HEK293 (cell line): ENCODE results near the gene ZCWPW1.

Experiments
- GLIS2 ChIP-seq: fragments of 450-650 bp; formaldehyde crosslinking; IDR thresholded peaks from 2 replicates; pipeline ENCODE4 v1.5.1; 2016; ENCODE audit warnings: missing biosample characterization, missing genetic modification characterization
- HOXD13 ChIP-seq: sonication (generic); formaldehyde crosslinking; IDR thresholded peaks from 2 replicates; pipeline ENCODE4 v1.8.0; 2022; ENCODE audit warnings: missing genetic modification reagents, borderline replicate concordance
- KLF10 ChIP-seq: fragments of 450-650 bp; IDR thresholded peaks from 2 replicates; pipeline ENCODE4 v1.5.1; 2018; ENCODE audit warnings: missing biosample characterization, mild to moderate bottlenecking, missing genetic modification characterization
- KLF16 ChIP-seq: fragments of 450-650 bp; formaldehyde crosslinking; IDR thresholded peaks from 2 replicates; pipeline ENCODE4 v1.5.1; 2017; ENCODE audit warnings: missing biosample characterization, missing genetic modification characterization
- KLF9 ChIP-seq: fragments of 450-650 bp; formaldehyde crosslinking; IDR thresholded peaks from 2 replicates; pipeline ENCODE4 v1.5.1; 2016; ENCODE audit warnings: missing biosample characterization, missing genetic modification characterization, low read depth
- TRIM28 ChIP-seq: IDR thresholded peaks from 2 replicates; pipeline ENCODE4 v1.6.1; 2011; ENCODE audit warnings: low read length, control low read depth, borderline replicate concordance
- WT1 ChIP-seq: fragments of 450-650 bp; formaldehyde crosslinking; IDR thresholded peaks from 2 replicates; pipeline ENCODE4 v1.5.1; 2016; ENCODE audit warnings: missing biosample characterization, missing genetic modification characterization
- YY1 ChIP-seq: fragments of 450-650 bp; formaldehyde crosslinking; IDR thresholded peaks from 2 replicates; pipeline ENCODE4 v1.5.1; 2018; ENCODE audit warnings: missing biosample characterization, missing genetic modification characterization
- ZBTB1 ChIP-seq: fragments of 450-650 bp; formaldehyde crosslinking; IDR thresholded peaks from 2 replicates; pipeline ENCODE4 v1.5.1; 2016; ENCODE audit warnings: missing biosample characterization, missing genetic modification characterization
- ZBTB10 ChIP-seq: fragments of 450-650 bp; formaldehyde crosslinking; IDR thresholded peaks from 2 replicates; pipeline ENCODE4 v1.5.1; 2016; ENCODE audit warnings: missing biosample characterization, missing genetic modification characterization
- ZBTB11 ChIP-seq: fragments of 450-650 bp; formaldehyde crosslinking; conservative IDR thresholded peaks from 2 replicates; pipeline ENCODE4 v1.5.1; 2016; ENCODE audit warnings: low read depth, missing biosample characterization, missing genetic modification characterization
- ZEB2 ChIP-seq: fragments of 450-650 bp; formaldehyde crosslinking; IDR thresholded peaks from 2 replicates; pipeline ENCODE4 v1.5.1; 2016; ENCODE audit warnings: missing biosample characterization, missing genetic modification characterization
- ZFP37 ChIP-seq: fragments of 450-650 bp; formaldehyde crosslinking; IDR thresholded peaks from 2 replicates; pipeline ENCODE4 v1.5.1; 2016; ENCODE audit warnings: missing biosample characterization, missing genetic modification characterization
- ZIC2 ChIP-seq: fragments of 450-650 bp; formaldehyde crosslinking; IDR thresholded peaks from 2 replicates; pipeline ENCODE4 v1.5.1; 2016; ENCODE audit warnings: missing biosample characterization, missing genetic modification characterization
- ZNF175 ChIP-seq: fragments of 450-650 bp; formaldehyde crosslinking; IDR thresholded peaks from 2 replicates; pipeline ENCODE4 v1.5.1; 2016; ENCODE audit warnings: missing biosample characterization, missing genetic modification characterization
- ZNF324 ChIP-seq: fragments of 450-650 bp; formaldehyde crosslinking; IDR thresholded peaks from 2 replicates; pipeline ENCODE4 v1.5.1; 2016; ENCODE audit warnings: missing biosample characterization, missing genetic modification characterization
- ZNF350 ChIP-seq: fragments of 450-650 bp; formaldehyde crosslinking; IDR thresholded peaks from 2 replicates; pipeline ENCODE4 v1.5.0; 2017; ENCODE audit warnings: missing biosample characterization, mild to moderate bottlenecking, missing genetic modification characterization
- ZNF398 ChIP-seq: fragments of 450-650 bp; formaldehyde crosslinking; IDR thresholded peaks from 2 replicates; pipeline ENCODE4 v1.5.1; 2017; ENCODE audit warnings: missing biosample characterization, missing genetic modification characterization
- ZNF423 ChIP-seq: fragments of 450-650 bp; formaldehyde crosslinking; IDR thresholded peaks from 2 replicates; pipeline ENCODE4 v1.5.1; 2016; ENCODE audit warnings: missing biosample characterization, missing genetic modification characterization
- ZNF449 ChIP-seq: fragments of 450-650 bp; formaldehyde crosslinking; IDR thresholded peaks from 2 replicates; pipeline ENCODE4 v1.5.1; 2017; ENCODE audit warnings: missing biosample characterization, mild to moderate bottlenecking, missing genetic modification characterization, moderate library complexity
- ZNF473 ChIP-seq: fragments of 450-650 bp; formaldehyde crosslinking; IDR thresholded peaks from 2 replicates; pipeline ENCODE4 v1.5.1; 2017; ENCODE audit warnings: missing biosample characterization, missing genetic modification characterization
- ZNF585B ChIP-seq: fragments of 450-650 bp; formaldehyde crosslinking; IDR thresholded peaks from 2 replicates; pipeline ENCODE4 v1.5.1; 2016; ENCODE audit warnings: missing biosample characterization, missing genetic modification characterization
- ZNF677 ChIP-seq: fragments of 450-650 bp; IDR thresholded peaks from 2 replicates; pipeline ENCODE4 v1.5.0; 2018; ENCODE audit warnings: missing biosample characterization, mild to moderate bottlenecking, missing genetic modification characterization, moderate library complexity
- ZNF692 ChIP-seq: fragments of 450-650 bp; formaldehyde crosslinking; IDR thresholded peaks from 2 replicates; pipeline ENCODE4 v1.5.1; 2016; ENCODE audit warnings: missing biosample characterization, missing genetic modification characterization
- ZNF704 ChIP-seq: fragments of 450-650 bp; formaldehyde crosslinking; IDR thresholded peaks from 2 replicates; pipeline ENCODE4 v1.5.1; 2016; ENCODE audit warnings: missing biosample characterization, missing genetic modification characterization
- ZNF843 ChIP-seq: fragments of 450-650 bp; formaldehyde crosslinking; IDR thresholded peaks from 2 replicates; pipeline ENCODE4 v1.5.1; 2016; ENCODE audit warnings: missing biosample characterization, missing genetic modification characterization
- ZSCAN30 ChIP-seq: fragments of 450-650 bp; IDR thresholded peaks from 2 replicates; pipeline ENCODE4 v1.5.1; 2018; ENCODE audit warnings: missing biosample characterization, mild to moderate bottlenecking, missing genetic modification characterization, moderate library complexity

ZCWPW1 gene

GRCh38 chr7:100429637-100430492 is 1.4 kb upstream of the ZCWPW1 start, which contains the start of gene MEPCE (continued):
- TF ChIP-seq ZNF449 (tag by site-specific recombination) (peak; percentile 56; the same call in 1 of the 2 replicates), ZFP37 (0 out of 2 replicates have a peak, but pooled peaks have one; percentile 1), ZBTB10 (peak; percentile 81), ZNF677 (tag by site-specific recombination) (peak; percentile 58; the same call in 1 of the 2 replicates), ZNF175 (tag by site-specific recombination) (no peak), KLF10 (tag by site-specific recombination) (peak; percentile 82), TRIM28 (no peak), HOXD13 (CRISPR knock-in tag) (no peak), ZNF398 (tag by site-specific recombination) (peak; percentile 80), KLF9 (tag by site-specific recombination) (peak; percentile 75), ZBTB11 (tag by site-specific recombination) (peak; percentile 27; the same call in 1 of the 2 replicates), ZNF704 (tag by site-specific recombination) (no peak), ZEB2 (tag by site-specific recombination) (0 out of 2 replicates have a peak, but pooled peaks have one; percentile 11), WT1 (tag by site-specific recombination) (peak; percentile 9; the same call in 1 of the 2 replicates), ZNF843 (tag by site-specific recombination) (peak; percentile 8; the same call in 1 of the 2 replicates), YY1 (tag by site-specific recombination) (0 out of 2 replicates have a peak, but pooled peaks have one; percentile 23), ZNF473 (tag by site-specific recombination) (no peak), KLF16 (tag by site-specific recombination) (peak; percentile 43; the same call in 1 of the 2 replicates), ZNF692 (tag by site-specific recombination) (peak; percentile 46), ZNF324 (tag by site-specific recombination) (0 out of 2 replicates have a peak, but pooled peaks have one; percentile 12), ZBTB1 (tag by site-specific recombination) (no peak), ZNF350 (tag by site-specific recombination) (no peak), ZNF585B (tag by site-specific recombination) (0 out of 2 replicates have a peak, but pooled peaks have one; percentile 7), GLIS2 (tag by site-specific recombination) (peak; percentile 96), ZIC2 (tag by site-specific recombination) (peak; percentile 72), ZSCAN30 (tag by site-specific recombination) (0 out of 2 replicates have a peak, but pooled peaks have one; percentile 54), ZNF423 (tag by site-specific recombination) (peak; percentile 91)
